ENCODE results near the gene CBL.

Gene CBL

DNA sequence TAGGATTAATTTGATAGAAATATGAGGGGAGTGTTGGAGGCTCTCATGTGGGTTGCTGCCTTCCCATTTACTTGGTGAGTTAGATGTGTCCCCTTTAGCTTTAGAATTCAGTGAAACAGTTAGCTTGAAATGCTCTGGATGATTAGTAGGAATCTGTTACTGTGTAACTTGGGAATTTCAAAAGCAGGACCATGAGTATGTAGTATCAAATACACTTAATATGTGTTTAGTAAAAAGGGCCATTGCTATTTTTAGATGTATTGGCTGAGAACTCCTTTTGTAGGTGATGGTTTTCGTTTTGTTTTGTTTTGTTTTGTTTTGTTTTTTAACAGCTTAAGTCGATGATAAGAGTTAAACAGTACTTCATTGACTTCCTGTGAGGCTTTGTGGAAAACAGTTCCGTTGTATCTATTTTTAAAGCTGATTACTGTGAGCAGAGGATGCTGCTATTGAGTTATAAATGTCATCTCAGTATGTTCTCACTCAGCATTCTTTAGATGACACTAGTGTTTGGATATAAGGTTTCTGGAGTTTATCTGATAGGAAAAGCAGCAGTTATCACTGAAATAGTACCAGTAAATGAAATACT, 57.3 kb downstream of the CBL start:
- no peak for TF ChIP-seq ZFX (IDR thresholded peaks at IDR 0.05; ENCODE audit: borderline replicate concordance)
- TF ChIP-seq, protein P1, sequence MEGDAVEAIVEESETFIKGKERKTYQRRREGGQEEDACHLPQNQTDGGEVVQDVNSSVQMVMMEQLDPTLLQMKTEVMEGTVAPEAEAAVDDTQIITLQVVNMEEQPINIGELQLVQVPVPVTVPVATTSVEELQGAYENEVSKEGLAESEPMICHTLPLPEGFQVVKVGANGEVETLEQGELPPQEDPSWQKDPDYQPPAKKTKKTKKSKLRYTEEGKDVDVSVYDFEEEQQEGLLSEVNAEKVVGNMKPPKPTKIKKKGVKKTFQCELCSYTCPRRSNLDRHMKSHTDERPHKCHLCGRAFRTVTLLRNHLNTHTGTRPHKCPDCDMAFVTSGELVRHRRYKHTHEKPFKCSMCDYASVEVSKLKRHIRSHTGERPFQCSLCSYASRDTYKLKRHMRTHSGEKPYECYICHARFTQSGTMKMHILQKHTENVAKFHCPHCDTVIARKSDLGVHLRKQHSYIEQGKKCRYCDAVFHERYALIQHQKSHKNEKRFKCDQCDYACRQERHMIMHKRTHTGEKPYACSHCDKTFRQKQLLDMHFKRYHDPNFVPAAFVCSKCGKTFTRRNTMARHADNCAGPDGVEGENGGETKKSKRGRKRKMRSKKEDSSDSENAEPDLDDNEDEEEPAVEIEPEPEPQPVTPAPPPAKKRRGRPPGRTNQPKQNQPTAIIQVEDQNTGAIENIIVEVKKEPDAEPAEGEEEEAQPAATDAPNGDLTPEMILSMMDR (IDR thresholded peaks at IDR 0.05) = no peak
- H3K27ac ChIP-seq = no peak overlapping the region

DNA sequence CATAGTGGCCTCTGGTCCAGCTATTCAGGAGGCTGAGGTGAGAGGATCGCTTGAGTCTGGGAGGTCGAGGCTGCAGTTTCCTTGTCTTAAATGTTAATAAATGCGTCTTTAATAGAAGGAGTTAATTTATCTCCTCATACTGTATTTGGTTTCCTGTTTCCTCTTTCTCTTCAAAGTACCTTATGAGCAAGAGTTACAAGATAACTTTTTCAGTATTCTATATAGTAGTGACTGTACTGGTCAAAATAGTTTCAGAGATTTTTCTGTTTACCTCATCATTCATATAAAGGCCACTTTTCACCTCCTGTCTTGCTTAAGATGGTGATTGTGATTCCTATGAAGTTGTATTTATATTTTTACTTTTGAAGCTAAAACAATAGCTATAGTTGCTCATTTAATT, 59.9 kb downstream of the CBL start:
- H3K27ac ChIP-seq = no peak overlapping the region
- TF ChIP-seq ZFX (IDR thresholded peaks at IDR 0.05; ENCODE audit: borderline replicate concordance) = no peak
- TF ChIP-seq, protein P1 (IDR thresholded peaks at IDR 0.05) = no peak

- TF ChIP-seq, protein P1 (IDR thresholded peaks at IDR 0.05) = no peak
- no peak for TF ChIP-seq ZFX (IDR thresholded peaks at IDR 0.05; ENCODE audit: borderline replicate concordance)
- H3K27ac ChIP-seq = no peak overlapping the region
These were observed 60.5 kb downstream of the CBL start for GRCh38 chr11:119266517-119267255.

DNA sequence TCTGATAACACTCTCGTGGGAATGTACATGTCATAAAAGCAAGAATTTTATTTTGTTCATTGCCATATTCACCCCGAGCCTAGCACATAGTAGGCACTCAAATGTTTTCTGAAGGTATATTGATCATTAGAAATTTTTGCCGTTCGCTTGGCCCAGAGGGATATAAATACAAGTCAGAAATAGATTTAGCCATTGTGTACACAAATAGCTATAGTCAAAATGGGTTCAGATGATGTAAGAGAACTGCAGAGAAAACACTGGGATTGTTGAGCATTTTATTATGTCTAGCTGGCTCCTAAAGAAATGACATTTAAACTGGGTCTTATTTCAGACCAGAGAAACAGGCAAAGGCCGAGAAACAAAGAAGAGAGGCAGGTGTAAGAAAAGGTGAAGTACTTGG, 61.5 kb downstream of the CBL start:
- no peak overlapping the region for H3K27ac ChIP-seq
- TF ChIP-seq ZFX (IDR thresholded peaks at IDR 0.05; ENCODE audit: borderline replicate concordance) = no peak
- TF ChIP-seq, protein P1 (IDR thresholded peaks at IDR 0.05) = no peak

DNA sequence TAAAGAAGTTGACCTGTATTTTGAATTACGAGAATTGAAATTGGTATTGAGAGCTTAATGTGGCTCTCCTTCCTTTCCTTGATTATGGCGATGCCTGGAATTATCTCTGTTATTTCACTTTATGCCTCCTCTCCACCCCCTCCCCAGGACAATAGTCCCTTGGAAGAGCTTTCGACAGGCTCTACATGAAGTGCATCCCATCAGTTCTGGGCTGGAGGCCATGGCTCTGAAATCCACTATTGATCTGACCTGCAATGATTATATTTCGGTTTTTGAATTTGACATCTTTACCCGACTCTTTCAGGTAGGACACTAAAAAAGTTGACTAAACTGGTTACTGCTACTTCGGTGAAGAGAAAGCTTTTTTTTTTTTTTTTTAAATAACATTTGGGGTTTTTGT, 67.6 kb downstream of the CBL start:
- no peak for TF ChIP-seq ZFX (IDR thresholded peaks at IDR 0.05; ENCODE audit: borderline replicate concordance)
- TF ChIP-seq, protein P1 (IDR thresholded peaks at IDR 0.05) = no peak
- H3K27ac ChIP-seq = no peak overlapping the region

- H3K27ac ChIP-seq = no peak overlapping the region
- no peak for TF ChIP-seq ZFX (IDR thresholded peaks at IDR 0.05; ENCODE audit: borderline replicate concordance)
- TF ChIP-seq, protein P1 (IDR thresholded peaks at IDR 0.05) = no peak
These were observed 71.5 kb downstream of the CBL start for GRCh38 chr11:119277660-119278059.

DNA sequence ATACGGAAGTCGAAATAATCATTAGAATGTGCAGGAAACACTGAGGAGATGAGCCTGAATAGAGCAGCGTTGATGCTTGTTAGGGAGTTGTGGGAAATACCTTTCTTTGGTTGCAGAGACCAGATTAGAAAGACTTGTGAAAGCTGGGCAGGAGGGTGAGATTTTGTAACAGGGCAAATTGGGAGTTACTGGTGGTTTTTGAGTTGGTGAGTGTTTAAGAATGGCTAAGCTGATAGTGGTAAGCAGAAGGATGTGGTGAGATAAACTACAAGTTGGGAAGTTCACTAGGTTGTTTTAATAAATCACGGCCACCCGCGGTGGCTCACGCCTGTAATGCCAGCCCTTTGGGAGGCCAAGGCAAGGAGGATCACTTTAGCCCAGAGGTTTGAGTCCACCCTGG, 76.4 kb downstream of the CBL start:
- H3K27ac ChIP-seq = no peak overlapping the region
- TF ChIP-seq, protein P1 (IDR thresholded peaks at IDR 0.05) = no peak
- TF ChIP-seq ZFX (IDR thresholded peaks at IDR 0.05; ENCODE audit: borderline replicate concordance) = no peak
